IMR-90 (cell line): ENCODE measurements around the gene DPRX. TPM values are rescaled to one million over a fixed set of nuclear protein-coding genes. Genes with fewer than 3 reads are reported as not detected.

Experiments used
- ATAC-seq: fragments of 200-7000 bp; cut with Tn5 transposase; 2 replicates; pipeline ENCODE4 v1.9.1; 2020; ENCODE audit warnings: low read depth, mild to moderate bottlenecking, moderate library complexity
- BruUV-seq: library from RNA; stranded (reverse); fragments of 400-500 nt; replicated peaks from 2 replicates; lab custom pipeline; 2021; lab: Mats Ljungman, UMichigan
- CTCF ChIA-PET: fragments of 300-600 bp; formaldehyde crosslinking; extraction: SDS; loops from one replicate; lab custom pipeline; 2021; ENCODE audit warnings: antibody characterized with exemption; lab: Yijun Ruan, JAX
- POLR2A ChIA-PET: fragments of 300-600 bp; sonication (Branson Sonifier 250); formaldehyde crosslinking; loops from one replicate; lab custom pipeline; 2022; ENCODE audit warnings: antibody characterized with exemption; ENCODE audit not compliant: unreplicated experiment; lab: Charles Lee
- DNase-seq: peaks from one replicate; pipeline ENCODE4 v3.0.0; 2013
- H2AFZ ChIP-seq: replicated peaks from 2 replicates; pipeline ENCODE3; 2013; ENCODE audit warnings: low read length, mild to moderate bottlenecking; ENCODE audit not compliant: poor library complexity
- H2AK5ac ChIP-seq: 2 replicates; pipeline ENCODE4 v1.6.1; 2013; ENCODE audit warnings: low read depth, low read length, inconsistent platforms
- H2AK9ac ChIP-seq: replicated peaks from 2 replicates; pipeline ENCODE3; 2013; ENCODE audit warnings: mild to moderate bottlenecking, low read depth, low read length, moderate library complexity; ENCODE audit not compliant: poor library complexity
- H2BK120ac ChIP-seq: 2 replicates; pipeline ENCODE4 v1.6.1; 2013; ENCODE audit warnings: low read depth, low read length, inconsistent platforms
- H2BK15ac ChIP-seq: 3 replicates; pipeline ENCODE4 v1.6.1; 2013; ENCODE audit warnings: low read depth, low read length, inconsistent platforms
- H2BK20ac ChIP-seq: 2 replicates; pipeline ENCODE4 v1.6.1; 2013; ENCODE audit warnings: low read depth, mild to moderate bottlenecking, inconsistent platforms, low read length, moderate library complexity
- H2BK5ac ChIP-seq: 2 replicates; pipeline ENCODE4 v1.6.1; 2013; ENCODE audit warnings: mild to moderate bottlenecking, low read depth, low read length, inconsistent platforms; ENCODE audit not compliant: poor library complexity, severe bottlenecking
- H3K14ac ChIP-seq: replicated peaks from 2 replicates; pipeline ENCODE4 v1.6.1; 2013; ENCODE audit warnings: low read depth, low read length, inconsistent platforms
- H3K18ac ChIP-seq: 2 replicates; pipeline ENCODE4 v1.6.1; 2013; ENCODE audit warnings: low read depth, low read length, control low read depth
- H3K23ac ChIP-seq: 2 replicates; pipeline ENCODE4 v1.6.1; 2013; ENCODE audit warnings: low read depth, low read length, inconsistent platforms
- H3K27ac ChIP-seq: 2 replicates; pipeline ENCODE4 v1.5.1; 2013; ENCODE audit warnings: mild to moderate bottlenecking, control low read depth, low read length; ENCODE audit not compliant: insufficient read depth
- H3K27me3 ChIP-seq: 2 replicates; pipeline ENCODE4 v1.6.1; 2013; ENCODE audit warnings: low read length; ENCODE audit not compliant: control insufficient read depth, insufficient read depth
- H3K36me3 ChIP-seq: 2 replicates; pipeline ENCODE4 v1.6.1; 2013; ENCODE audit warnings: low read length, mixed read lengths; ENCODE audit not compliant: control insufficient read depth, insufficient read depth
- H3K4ac ChIP-seq: 2 replicates; pipeline ENCODE4 v1.6.1; 2013; ENCODE audit warnings: low read depth, low read length, inconsistent platforms
- H3K4me1 ChIP-seq: 2 replicates; pipeline ENCODE4 v1.6.1; 2013; ENCODE audit warnings: low read length, mixed read lengths; ENCODE audit not compliant: control insufficient read depth, insufficient read depth
- H3K4me2 ChIP-seq: 2 replicates; pipeline ENCODE4 v1.6.1; 2013; ENCODE audit warnings: low read depth, mild to moderate bottlenecking, control low read depth, low read length, moderate library complexity
- H3K4me3 ChIP-seq: 2 replicates; pipeline ENCODE4 v1.5.1; 2013; ENCODE audit warnings: low read depth, mild to moderate bottlenecking, control low read depth, low read length, moderate library complexity; ENCODE audit not compliant: insufficient read depth
- H3K56ac ChIP-seq: 2 replicates; pipeline ENCODE4 v1.6.1; 2013; ENCODE audit warnings: low read length, inconsistent platforms; ENCODE audit not compliant: insufficient read depth; ENCODE audit errors: extremely low read depth
- H3K79me1 ChIP-seq, 2 experiments: 2 replicates each; pipeline ENCODE4 v1.6.1; 2013; ENCODE audit warnings: low read length in 2 of 2, inconsistent platforms in 1 of 2, low read depth in 1 of 2
- H3K9ac ChIP-seq: 2 replicates; pipeline ENCODE4 v1.6.1; 2013; ENCODE audit warnings: low read depth, low read length, control low read depth
- H3K9me1 ChIP-seq: 2 replicates; pipeline ENCODE4 v1.6.1; 2013; ENCODE audit warnings: low read length, inconsistent platforms; ENCODE audit not compliant: insufficient read depth
- H3K9me3 ChIP-seq: 2 replicates; pipeline ENCODE4 v1.6.1; 2013; ENCODE audit warnings: low read length; ENCODE audit not compliant: control insufficient read depth, insufficient read depth
- H4K20me1 ChIP-seq: 2 replicates; pipeline ENCODE4 v1.6.1; 2013; ENCODE audit warnings: low read length, inconsistent platforms; ENCODE audit not compliant: insufficient read depth
- H4K5ac ChIP-seq: 2 replicates; pipeline ENCODE4 v1.6.1; 2013; ENCODE audit warnings: mild to moderate bottlenecking, low read depth, low read length, control low read depth
- H4K8ac ChIP-seq, 2 experiments: 2 replicates each; pipeline ENCODE4 v1.6.1; 2013; ENCODE audit warnings: low read depth in 2 of 2, low read length in 2 of 2, control low read depth in 1 of 2, inconsistent platforms in 1 of 2
- H4K91ac ChIP-seq: 2 replicates; pipeline ENCODE4 v1.6.1; 2013; ENCODE audit warnings: low read depth, low read length, inconsistent platforms; ENCODE audit not compliant: insufficient read depth
- BHLHE40 ChIP-seq: fragments of 150-350 bp; IDR thresholded peaks from 2 replicates; pipeline ENCODE4 v1.6.1; 2016; ENCODE audit warnings: mild to moderate bottlenecking, low read depth, low read length
- CEBPB ChIP-seq: IDR thresholded peaks from 2 replicates; pipeline ENCODE4 v1.6.1; 2012; ENCODE audit warnings: low read depth, low read length, improper control_type of control experiment
- CHD1 ChIP-seq: IDR thresholded peaks from 2 replicates; pipeline ENCODE4 v1.6.1; 2012; ENCODE audit warnings: low read depth, low read length, improper control_type of control experiment
- FOS ChIP-seq: fragments of 150-350 bp; IDR thresholded peaks from 2 replicates; pipeline ENCODE4 v1.6.1; 2016; ENCODE audit warnings: low read depth, low read length
- MAFK ChIP-seq: IDR thresholded peaks from 2 replicates; pipeline ENCODE4 v1.6.1; 2012; ENCODE audit warnings: low read depth, low read length, improper control_type of control experiment
- MAZ ChIP-seq: IDR thresholded peaks from 2 replicates; pipeline ENCODE4 v1.6.1; 2012; ENCODE audit warnings: low read depth, mild to moderate bottlenecking, low read length, improper control_type of control experiment, moderate library complexity, borderline replicate concordance
- MXI1 ChIP-seq: IDR thresholded peaks from 2 replicates; pipeline ENCODE4 v1.6.1; 2012; ENCODE audit warnings: low read depth, mild to moderate bottlenecking, low read length, moderate library complexity, borderline replicate concordance
- NFE2L2 ChIP-seq: fragments of 150-350 bp; IDR thresholded peaks from 2 replicates; pipeline ENCODE4 v1.6.1; 2016; ENCODE audit warnings: low read depth, mild to moderate bottlenecking, low read length
- POLR2A ChIP-seq: IDR thresholded peaks from 2 replicates; pipeline ENCODE4 v1.6.1; 2012; ENCODE audit warnings: mild to moderate bottlenecking, low read depth, low read length
- RAD21 ChIP-seq: IDR thresholded peaks from 2 replicates; pipeline ENCODE4 v1.6.1; 2012; ENCODE audit warnings: low read length, improper control_type of control experiment
- RCOR1 ChIP-seq: IDR thresholded peaks from 2 replicates; pipeline ENCODE4 v1.6.1; 2012; ENCODE audit warnings: mild to moderate bottlenecking, low read length, improper control_type of control experiment; ENCODE audit not compliant: insufficient replicate concordance
- RFX5 ChIP-seq: IDR thresholded peaks from 2 replicates; pipeline ENCODE4 v1.8.0; 2012; ENCODE audit warnings: low read depth, mild to moderate bottlenecking, low read length, moderate library complexity
- SMC3 ChIP-seq: fragments of 150-350 bp; IDR thresholded peaks from 2 replicates; pipeline ENCODE4 v1.6.1; 2016; ENCODE audit warnings: low read depth, mild to moderate bottlenecking, antibody characterized with exemption, low read length, moderate library complexity
- USF2 ChIP-seq: fragments of 150-350 bp; IDR thresholded peaks from 2 replicates; pipeline ENCODE4 v1.6.1; 2017; ENCODE audit warnings: mild to moderate bottlenecking, antibody characterized with exemption, low read length, low read depth
- WGBS, 2 experiments: methylation state at CpG; one replicate each; pipeline versions ENCODE4 v1.1.5 to v1.1.7; 2013; ENCODE audit warnings: missing lambda C conversion rate in 2 of 2; ENCODE audit not compliant: insufficient read length in 1 of 2; ENCODE audit errors: extremely low coverage in 2 of 2; 5-methylcytosine and 5-hydroxymethylcytosine counted together
- dilution Hi-C: fragments of 300-500 bp; cut with HindIII; formaldehyde crosslinking; loops from one replicate; pipeline ENCODE4 v1.14.3; 2018; ENCODE audit warnings: low sequenced_read_pairs; ENCODE audit not compliant: unreplicated experiment
- in situ Hi-C: fragments of 300-500 bp; cut with MboI; formaldehyde crosslinking; loops from 3 replicates; pipeline ENCODE4 v1.14.3; 2019; ENCODE audit warnings: low sequenced_read_pairs, inconsistent platforms, mixed read lengths
- intact Hi-C: fragments of 100-400 bp; cut with micrococcal nuclease; formaldehyde crosslinking; loops from 2 replicates; pipeline ENCODE4 v1.10.0; 2022
- polyA plus RNA-seq, 3 experiments: library from polyadenylated mRNA; depleted of rRNA; stranded (reverse); fragments of >200 nt; gene quantifications; 2 replicates each; pipeline ENCODE4 v1.2.3, GENCODE V29; 2012; ENCODE audit warnings: low replicate concordance in 1 of 3
- total RNA-seq: library from RNA; depleted of rRNA; stranded (reverse); fragments of >200 nt; gene quantifications from 2 replicates; pipeline ENCODE4 v1.2.3, GENCODE V29; 2012
- TF ChIP-seq, protein P1 (sequence below): conservative IDR thresholded peaks from 2 replicates; pipeline ENCODE4 v1.5.1; 2012; ENCODE audit warnings: mild to moderate bottlenecking, low read depth, low read length, improper control_type of control experiment
- TF ChIP-seq, protein P2 (sequence below): fragments of 150-350 bp; IDR thresholded peaks from 2 replicates; pipeline ENCODE4 v1.6.1; 2016; ENCODE audit warnings: low read depth, mild to moderate bottlenecking, low read length, moderate library complexity, borderline replicate concordance

DPRX gene
- total and polyA plus RNA-seq, 2 of the 4 experiments (the other 2 are of a cell fraction) = not detected

- no peaks in the 10 kb centered on the region for H3K4me1 ChIP-seq
- H3K14ac ChIP-seq = no peak overlapping the region
- no peak overlapping the region for H3K4me3 ChIP-seq
- H3K18ac ChIP-seq = no peak overlapping the region
- intact Hi-C loops = no loop called here
- H2BK15ac ChIP-seq = no peak overlapping the region
- no peak overlapping the region for H4K5ac ChIP-seq
- in situ Hi-C loops = no loop called here
- no peak overlapping the region for H3K9ac ChIP-seq
- H4K20me1 ChIP-seq = no peaks in the 10 kb centered on the region
- TF ChIP-seq FOS = no peak
- no peak for TF ChIP-seq MXI1
- TF ChIP-seq USF2 = no peak
- no peak for TF ChIP-seq CHD1
- no peak for TF ChIP-seq RCOR1
- TF ChIP-seq POLR2A = no peak
- no peak for TF ChIP-seq SMC3
- no peak for TF ChIP-seq RFX5
- no peak for TF ChIP-seq RAD21
- no peak for TF ChIP-seq NFE2L2
- no peak for TF ChIP-seq MAZ
- TF ChIP-seq BHLHE40 = no peak
- TF ChIP-seq CEBPB = no peak
- TF ChIP-seq MAFK = no peak
- TF ChIP-seq, protein P1, sequence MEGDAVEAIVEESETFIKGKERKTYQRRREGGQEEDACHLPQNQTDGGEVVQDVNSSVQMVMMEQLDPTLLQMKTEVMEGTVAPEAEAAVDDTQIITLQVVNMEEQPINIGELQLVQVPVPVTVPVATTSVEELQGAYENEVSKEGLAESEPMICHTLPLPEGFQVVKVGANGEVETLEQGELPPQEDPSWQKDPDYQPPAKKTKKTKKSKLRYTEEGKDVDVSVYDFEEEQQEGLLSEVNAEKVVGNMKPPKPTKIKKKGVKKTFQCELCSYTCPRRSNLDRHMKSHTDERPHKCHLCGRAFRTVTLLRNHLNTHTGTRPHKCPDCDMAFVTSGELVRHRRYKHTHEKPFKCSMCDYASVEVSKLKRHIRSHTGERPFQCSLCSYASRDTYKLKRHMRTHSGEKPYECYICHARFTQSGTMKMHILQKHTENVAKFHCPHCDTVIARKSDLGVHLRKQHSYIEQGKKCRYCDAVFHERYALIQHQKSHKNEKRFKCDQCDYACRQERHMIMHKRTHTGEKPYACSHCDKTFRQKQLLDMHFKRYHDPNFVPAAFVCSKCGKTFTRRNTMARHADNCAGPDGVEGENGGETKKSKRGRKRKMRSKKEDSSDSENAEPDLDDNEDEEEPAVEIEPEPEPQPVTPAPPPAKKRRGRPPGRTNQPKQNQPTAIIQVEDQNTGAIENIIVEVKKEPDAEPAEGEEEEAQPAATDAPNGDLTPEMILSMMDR = no peak
- TF ChIP-seq, protein P2, sequence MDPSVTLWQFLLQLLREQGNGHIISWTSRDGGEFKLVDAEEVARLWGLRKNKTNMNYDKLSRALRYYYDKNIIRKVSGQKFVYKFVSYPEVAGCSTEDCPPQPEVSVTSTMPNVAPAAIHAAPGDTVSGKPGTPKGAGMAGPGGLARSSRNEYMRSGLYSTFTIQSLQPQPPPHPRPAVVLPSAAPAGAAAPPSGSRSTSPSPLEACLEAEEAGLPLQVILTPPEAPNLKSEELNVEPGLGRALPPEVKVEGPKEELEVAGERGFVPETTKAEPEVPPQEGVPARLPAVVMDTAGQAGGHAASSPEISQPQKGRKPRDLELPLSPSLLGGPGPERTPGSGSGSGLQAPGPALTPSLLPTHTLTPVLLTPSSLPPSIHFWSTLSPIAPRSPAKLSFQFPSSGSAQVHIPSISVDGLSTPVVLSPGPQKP = no peak
- dilution Hi-C loops = no loop called here
- no peaks in the 10 kb centered on the region for H3K9me1 ChIP-seq
- H2AK5ac ChIP-seq = no peak overlapping the region
- DNase-seq (no peak), ATAC-seq (no peak)
- H3K36me3 ChIP-seq = no peaks in the 10 kb centered on the region
- CTCF ChIA-PET = no interaction called here
- H2AFZ ChIP-seq = no peak overlapping the region
- peaks cover 22% of the 10 kb centered on the region for H3K9me3 ChIP-seq
- BruUV-seq = no TSS peak
- no peaks in the 10 kb centered on the region for H3K79me1 ChIP-seq
- no peak overlapping the region for H3K4me2 ChIP-seq
- no peak overlapping the region for H2BK20ac ChIP-seq
- no peak overlapping the region for H4K8ac ChIP-seq
- no peak overlapping the region for H3K27ac ChIP-seq
- WGBS, 2 experiments = 80% methylated on average over 2 of the region's 5 CpGs; no CpG with 5 or more reads in 1 of the 2 experiments
- H2BK120ac ChIP-seq = no peak overlapping the region
- POLR2A ChIA-PET = no interaction called here
- H3K23ac ChIP-seq = no peak overlapping the region
- H3K56ac ChIP-seq = no peak overlapping the region
- no peak overlapping the region for H3K4ac ChIP-seq
- H2AK9ac ChIP-seq = no peak overlapping the region
- no peak overlapping the region for H2BK5ac ChIP-seq
- no peaks in the 10 kb centered on the region for H3K27me3 ChIP-seq
- no peak overlapping the region for H4K91ac ChIP-seq
Measured at GRCh38 chr19:53670345-53670744, 38.5 kb downstream of the DPRX start.
